GM13977 (cell line): ENCODE results near the gene FRAT2.

Source experiments
- DNase-seq: peaks from one replicate; pipeline ENCODE4 v3.0.0; 2012; ENCODE audit warnings: low spot score
- in situ Hi-C: fragments of 300-500 bp; cut with MboI; formaldehyde crosslinking; loops from one replicate; pipeline ENCODE4 v1.12.0; 2022; ENCODE audit warnings: low sequenced_read_pairs, low pct_unique_long_range_greater_than_20kb, mixed read lengths, inconsistent platforms; ENCODE audit not compliant: unreplicated experiment
- TF ChIP-seq, protein P1 (sequence below): IDR thresholded peaks from 2 replicates; pipeline ENCODE4 v1.5.1; 2012; ENCODE audit warnings: mild to moderate bottlenecking, control low read depth; ENCODE audit not compliant: insufficient read depth; ENCODE audit errors: extremely low read depth, missing control alignments

Gene FRAT2

DNA sequence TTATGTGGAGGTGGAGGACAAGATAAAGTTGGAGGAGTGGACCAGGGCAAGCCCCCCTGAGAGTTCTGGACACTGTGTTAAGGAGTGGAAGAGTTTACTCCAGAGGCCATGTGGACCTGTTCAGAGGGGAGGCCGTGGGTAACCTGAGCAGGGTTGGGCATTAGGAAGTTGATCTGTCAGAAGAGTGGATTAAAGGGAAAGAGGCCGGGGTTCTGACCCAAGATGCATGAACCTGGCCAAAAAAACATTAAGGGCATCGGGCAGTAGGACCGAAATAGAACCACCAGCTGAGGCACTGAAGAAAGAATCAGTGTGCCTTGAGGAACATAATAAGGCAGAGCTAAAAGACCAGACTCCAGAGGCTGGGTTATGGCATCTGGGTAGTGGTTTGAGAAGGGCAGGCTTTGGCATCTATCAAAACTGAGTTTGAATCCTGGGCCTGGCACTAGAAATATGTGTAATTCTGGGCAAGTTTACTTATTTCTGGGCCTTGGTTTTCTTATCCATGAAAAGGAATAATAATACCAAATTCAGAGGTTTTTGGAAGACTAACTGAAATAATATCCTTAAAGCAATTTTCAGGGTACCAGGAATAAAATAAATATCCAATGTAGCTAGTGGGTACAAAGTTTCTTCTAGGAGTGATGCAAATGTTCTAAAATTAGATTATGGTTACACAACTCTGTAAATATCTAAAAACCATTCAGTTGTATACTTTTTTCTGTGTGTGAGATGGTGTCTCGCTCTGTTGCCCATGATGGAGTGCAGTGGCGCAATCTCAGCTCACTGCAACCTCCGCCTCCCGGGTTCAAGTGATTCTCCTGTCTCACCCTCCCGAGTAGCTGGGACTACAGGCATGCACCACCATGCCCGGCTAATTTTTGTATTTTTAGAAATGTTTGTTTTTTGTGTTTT is 26.4 kb downstream of the FRAT2 start:
- in situ Hi-C loops = no loop called here
- TF ChIP-seq, protein P1, sequence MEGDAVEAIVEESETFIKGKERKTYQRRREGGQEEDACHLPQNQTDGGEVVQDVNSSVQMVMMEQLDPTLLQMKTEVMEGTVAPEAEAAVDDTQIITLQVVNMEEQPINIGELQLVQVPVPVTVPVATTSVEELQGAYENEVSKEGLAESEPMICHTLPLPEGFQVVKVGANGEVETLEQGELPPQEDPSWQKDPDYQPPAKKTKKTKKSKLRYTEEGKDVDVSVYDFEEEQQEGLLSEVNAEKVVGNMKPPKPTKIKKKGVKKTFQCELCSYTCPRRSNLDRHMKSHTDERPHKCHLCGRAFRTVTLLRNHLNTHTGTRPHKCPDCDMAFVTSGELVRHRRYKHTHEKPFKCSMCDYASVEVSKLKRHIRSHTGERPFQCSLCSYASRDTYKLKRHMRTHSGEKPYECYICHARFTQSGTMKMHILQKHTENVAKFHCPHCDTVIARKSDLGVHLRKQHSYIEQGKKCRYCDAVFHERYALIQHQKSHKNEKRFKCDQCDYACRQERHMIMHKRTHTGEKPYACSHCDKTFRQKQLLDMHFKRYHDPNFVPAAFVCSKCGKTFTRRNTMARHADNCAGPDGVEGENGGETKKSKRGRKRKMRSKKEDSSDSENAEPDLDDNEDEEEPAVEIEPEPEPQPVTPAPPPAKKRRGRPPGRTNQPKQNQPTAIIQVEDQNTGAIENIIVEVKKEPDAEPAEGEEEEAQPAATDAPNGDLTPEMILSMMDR = no peak

DNA sequence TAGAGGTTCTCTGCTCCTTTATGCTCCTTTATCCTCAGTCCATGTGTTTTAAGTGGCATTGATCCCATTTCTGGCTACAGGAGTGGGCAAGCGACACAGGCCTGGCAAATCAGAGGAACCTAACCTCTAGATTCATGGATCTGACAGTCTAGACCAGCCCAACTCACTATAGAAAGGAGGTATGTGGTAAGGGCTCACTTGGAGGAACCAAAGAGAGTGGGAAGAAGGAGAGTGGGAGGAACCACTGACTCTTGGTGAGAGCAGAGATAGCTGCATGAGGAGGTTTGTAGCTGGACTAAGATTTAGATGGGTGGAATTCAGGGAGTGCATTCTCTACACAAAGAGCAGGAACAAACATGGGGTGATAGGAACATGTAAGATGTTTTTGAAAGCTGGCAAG is 27.1 kb downstream of the FRAT2 start:
- DNase-seq = no peak
- in situ Hi-C loops = no loop called here
- TF ChIP-seq, protein P1 = no peak

More for the DNA sequence above, 26.4 kb downstream of the FRAT2 start:
- DNase-seq = no peak

DNA sequence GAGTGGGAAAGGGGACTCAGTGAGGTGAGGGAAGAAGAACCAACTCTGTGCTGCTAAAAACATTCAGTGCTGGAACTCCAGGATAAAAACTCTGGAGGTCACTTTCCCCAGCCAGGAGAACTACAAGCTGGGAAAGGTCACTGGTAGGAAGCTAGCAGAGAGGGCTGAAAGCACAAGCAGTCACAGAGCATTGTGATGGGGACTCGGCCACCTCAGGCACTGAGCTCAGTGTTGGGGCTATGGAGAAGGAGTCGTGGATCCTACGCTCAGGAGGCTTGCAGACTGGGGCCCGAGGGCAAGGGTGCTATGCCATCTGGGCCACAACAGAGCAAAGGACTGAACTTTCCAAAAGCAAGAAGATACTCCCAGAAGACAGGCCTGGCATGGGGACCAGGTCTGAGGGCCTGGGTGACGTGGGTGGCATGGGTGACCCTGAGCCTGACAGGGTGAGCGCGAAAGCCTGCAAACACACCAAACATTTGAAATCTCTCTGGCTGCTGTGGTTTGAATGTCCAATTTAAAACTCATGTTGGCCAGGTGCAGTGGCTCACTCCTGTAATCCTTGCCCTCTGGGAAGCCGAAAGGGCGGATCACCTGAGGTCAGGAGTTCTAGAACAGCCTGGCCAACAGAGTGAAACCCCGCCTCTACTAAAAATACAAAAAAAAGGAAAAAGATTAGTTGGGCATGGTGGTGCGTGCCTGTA is 32.3 kb downstream of the FRAT2 start:
- TF ChIP-seq, protein P1 = no peak

DNA sequence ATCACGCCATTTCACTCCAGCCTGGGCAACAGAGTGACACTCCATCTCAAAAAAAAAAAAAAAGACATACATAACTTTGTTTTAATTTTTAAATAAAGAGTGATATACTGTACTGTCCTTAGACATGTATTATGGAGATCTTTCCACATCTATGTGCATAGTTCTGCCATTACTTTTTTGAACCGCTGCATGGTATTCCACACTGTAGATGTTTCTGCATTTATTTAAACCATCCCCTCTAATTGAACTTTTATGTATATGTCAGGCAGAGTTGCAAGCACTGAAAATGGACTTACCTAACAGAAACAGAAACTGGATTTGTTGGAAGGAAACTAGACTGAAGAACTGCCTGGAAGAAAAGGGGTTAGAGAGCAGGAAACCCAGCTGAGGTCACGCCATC is 33.5 kb downstream of the FRAT2 start:
- DNase-seq = no peak
- TF ChIP-seq, protein P1 = no peak
- in situ Hi-C loops = no loop called here

More for the DNA sequence above, 32.3 kb downstream of the FRAT2 start:
- no peak for DNase-seq
- in situ Hi-C loops = no loop called here

DNA sequence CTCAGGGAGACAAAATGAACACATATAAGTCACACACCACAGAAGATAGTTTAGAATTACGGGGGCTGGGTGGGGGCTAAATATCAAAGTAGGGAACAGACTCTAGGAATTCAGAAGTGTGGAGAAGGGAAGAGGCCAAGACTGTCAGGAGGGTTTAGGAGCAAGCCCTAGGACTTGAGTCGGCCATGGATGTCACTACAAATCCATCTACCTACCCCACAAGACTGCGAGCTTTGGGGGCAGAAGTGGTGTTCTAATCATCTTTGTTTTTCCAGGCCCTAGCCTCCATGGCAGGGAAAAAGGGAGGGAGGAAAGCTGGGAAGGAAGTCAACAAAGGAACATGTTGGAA is 36.3 kb downstream of the FRAT2 start:
- in situ Hi-C loops = no loop called here
- no peak for DNase-seq
- TF ChIP-seq, protein P1 = no peak

DNA sequence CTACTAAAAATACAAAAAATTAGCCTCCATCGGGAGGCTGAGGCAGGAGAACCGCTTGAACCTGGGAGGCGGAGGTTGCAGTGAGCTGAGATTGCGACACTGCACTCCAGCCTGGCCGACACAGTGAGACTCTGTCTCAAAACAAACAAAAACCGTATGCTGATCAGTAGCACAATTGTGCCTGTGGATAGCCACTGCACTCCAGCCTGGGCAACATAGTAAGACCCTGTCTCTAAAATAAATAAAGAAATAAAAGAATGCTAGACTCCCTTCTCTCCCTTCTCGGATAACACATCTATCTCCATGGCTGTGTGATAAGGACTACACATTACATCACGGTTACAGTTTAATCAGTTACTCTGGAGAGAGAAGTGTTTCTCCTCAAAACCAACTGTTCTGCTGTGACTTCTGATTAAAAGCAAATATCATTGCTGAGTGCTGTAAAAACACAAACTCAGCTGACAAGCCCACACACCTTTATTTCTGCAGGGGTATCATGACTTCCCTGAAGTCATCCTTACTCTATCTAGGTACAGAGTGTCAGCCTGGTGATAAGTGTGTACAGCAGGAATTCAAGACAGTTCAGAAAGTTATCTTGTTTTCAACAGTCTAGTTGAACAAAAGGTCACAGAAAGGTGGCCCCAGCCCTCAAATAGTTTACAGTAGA is 36.8 kb downstream of the FRAT2 start:
- TF ChIP-seq, protein P1 = no peak
- in situ Hi-C loops = no loop called here
- DNase-seq = no peak
